Measurements from ENCODE around the gene SENP3.

GRCh38 chr17:7615265-7615747 is 53.6 kb downstream of the SENP3 start:
- TF ChIP-seq POLR2AphosphoS5 (IDR thresholded peaks at IDR 0.05) (peak in 2 of 3 donors; percentile 26 to 58), EP300 (IDR thresholded peaks at IDR 0.05) (no peak)
- TF ChIP-seq, protein P1, sequence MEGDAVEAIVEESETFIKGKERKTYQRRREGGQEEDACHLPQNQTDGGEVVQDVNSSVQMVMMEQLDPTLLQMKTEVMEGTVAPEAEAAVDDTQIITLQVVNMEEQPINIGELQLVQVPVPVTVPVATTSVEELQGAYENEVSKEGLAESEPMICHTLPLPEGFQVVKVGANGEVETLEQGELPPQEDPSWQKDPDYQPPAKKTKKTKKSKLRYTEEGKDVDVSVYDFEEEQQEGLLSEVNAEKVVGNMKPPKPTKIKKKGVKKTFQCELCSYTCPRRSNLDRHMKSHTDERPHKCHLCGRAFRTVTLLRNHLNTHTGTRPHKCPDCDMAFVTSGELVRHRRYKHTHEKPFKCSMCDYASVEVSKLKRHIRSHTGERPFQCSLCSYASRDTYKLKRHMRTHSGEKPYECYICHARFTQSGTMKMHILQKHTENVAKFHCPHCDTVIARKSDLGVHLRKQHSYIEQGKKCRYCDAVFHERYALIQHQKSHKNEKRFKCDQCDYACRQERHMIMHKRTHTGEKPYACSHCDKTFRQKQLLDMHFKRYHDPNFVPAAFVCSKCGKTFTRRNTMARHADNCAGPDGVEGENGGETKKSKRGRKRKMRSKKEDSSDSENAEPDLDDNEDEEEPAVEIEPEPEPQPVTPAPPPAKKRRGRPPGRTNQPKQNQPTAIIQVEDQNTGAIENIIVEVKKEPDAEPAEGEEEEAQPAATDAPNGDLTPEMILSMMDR (IDR thresholded peaks at IDR 0.05): no peak
